ENCODE results near the gene NRXN3.

Gene NRXN3

DNA sequence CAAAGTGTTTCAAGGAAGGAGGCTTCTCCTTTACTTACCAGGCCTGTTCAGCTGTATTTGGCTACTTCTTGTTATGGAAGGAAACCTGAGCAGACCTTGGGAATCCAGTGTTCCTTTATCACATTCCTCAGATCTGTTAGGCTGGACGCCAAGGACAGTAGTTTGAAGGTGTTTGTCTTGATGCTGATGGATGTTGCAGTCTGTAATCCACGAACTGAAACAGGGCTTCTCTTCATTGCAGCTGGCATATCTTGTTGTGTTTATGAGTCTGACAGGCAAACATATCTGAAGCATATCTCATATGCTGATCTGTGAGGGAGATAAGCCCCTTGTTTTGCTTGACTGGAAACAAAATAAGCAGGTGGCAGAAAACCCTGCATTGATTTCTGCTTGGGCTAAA lies 904.3 kb downstream of the NRXN3 start:
- no peak for DNase-seq (ENCODE audit: extremely low read depth, low read depth)
- TF ChIP-seq CTCF (IDR thresholded peaks at IDR 0.05; ENCODE audit: low read depth, low read length): no peak

DNA sequence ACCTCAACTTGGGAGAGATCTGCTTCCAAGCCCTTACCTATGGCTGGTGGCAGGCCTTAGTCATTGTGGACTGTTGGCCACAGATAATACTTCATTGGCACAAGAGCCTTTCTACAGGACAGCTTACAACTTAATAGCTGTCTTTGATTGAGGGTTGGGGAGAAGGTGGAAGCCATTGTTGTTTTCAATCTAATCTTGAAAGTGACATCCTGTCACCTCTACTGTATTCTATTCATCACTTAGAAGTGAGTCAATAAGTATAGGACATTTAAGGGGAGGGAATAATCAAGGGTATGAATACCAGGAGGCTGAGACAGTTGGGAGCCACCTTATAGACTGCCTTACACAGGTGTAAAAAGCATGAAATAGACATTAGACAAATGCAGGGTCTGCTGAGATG lies 906.3 kb downstream of the NRXN3 start:
- no peak for DNase-seq (ENCODE audit: extremely low read depth, low read depth)
- TF ChIP-seq CTCF (IDR thresholded peaks at IDR 0.05; ENCODE audit: low read depth, low read length): no peak

DNA sequence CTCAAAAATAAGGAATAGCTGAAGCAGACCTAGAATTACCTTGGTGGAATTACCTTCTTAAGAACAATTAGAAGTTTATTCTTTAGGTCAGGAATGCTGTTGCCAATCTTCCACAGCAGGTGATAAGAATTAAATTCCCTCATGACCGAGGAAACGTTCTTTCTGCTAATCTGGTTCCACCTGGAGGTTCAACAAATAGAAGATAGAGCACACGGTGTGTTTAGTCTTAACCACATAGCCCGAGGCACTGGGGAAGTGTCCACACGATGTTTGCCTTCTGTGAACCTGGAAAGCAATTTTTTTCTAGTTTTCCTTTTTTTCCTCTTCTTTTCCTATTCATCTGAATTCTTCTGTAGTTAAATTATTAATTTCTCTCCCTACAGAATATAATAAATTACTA lies 906.9 kb downstream of the NRXN3 start:
- no peak for DNase-seq (ENCODE audit: extremely low read depth, low read depth)
- no peak for TF ChIP-seq CTCF (IDR thresholded peaks at IDR 0.05; ENCODE audit: low read depth, low read length)

DNA sequence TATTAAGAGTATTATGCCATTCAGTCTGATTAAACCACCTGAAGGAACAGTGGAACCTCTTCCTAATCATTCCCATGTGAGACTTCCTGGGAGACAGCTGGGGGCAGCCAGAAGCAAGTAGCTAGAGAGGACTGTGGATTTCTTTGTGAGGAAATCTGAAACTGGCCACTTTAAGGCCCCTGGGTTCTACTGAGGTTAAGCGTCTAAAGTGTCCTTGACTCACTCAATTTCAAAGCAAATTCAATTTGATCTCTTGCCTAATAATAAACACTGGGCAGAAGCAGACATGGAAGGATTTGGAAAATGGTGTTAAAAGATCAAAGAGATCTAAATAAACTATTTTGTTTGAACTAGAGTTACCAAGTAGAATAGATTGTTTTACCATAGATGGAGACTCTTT lies 909.9 kb downstream of the NRXN3 start:
- no peak for DNase-seq (ENCODE audit: extremely low read depth, low read depth)
- no peak for TF ChIP-seq CTCF (IDR thresholded peaks at IDR 0.05; ENCODE audit: low read depth, low read length)

DNA sequence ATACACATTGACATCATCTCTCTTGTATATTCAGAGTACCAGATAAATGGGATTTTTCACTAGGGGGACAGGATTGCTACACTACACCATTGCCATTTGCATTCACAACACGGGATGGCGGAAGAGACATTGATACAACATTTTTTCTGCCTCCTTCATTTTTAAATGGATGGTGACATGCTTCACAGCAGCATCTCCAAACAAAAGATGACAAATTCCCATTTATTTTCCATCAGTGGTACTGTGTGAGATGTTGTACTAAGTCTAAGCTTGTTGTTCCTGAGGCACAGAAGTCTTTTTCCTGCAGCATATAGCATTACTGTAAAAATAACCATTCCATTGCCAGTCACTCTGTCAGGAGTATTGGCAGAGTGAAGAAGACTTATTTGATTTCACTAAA lies 912.7 kb downstream of the NRXN3 start:
- TF ChIP-seq CTCF (IDR thresholded peaks at IDR 0.05; ENCODE audit: low read depth, low read length): no peak
- DNase-seq (ENCODE audit: extremely low read depth, low read depth): no peak

GRCh38 chr14:79083356-79083755 lies 913.2 kb downstream of the NRXN3 start:
- TF ChIP-seq CTCF (IDR thresholded peaks at IDR 0.05; ENCODE audit: low read depth, low read length): no peak
- no peak for DNase-seq (ENCODE audit: extremely low read depth, low read depth)

GRCh38 chr14:79084861-79085260 lies 914.7 kb downstream of the NRXN3 start:
- no peak for DNase-seq (ENCODE audit: extremely low read depth, low read depth)
- no peak for TF ChIP-seq CTCF (IDR thresholded peaks at IDR 0.05; ENCODE audit: low read depth, low read length)
